HG03280 (cell line): ENCODE results near the gene ATP5F1C.
A peak's percentile ranks its signal among the peaks of the same experiment; 100 is the strongest.
"Not testable (repeated sequence)": the region's sequence is repeated elsewhere in the genome, so short reads cannot be mapped to it uniquely, and the experiment has no call there.

Experiments used
- ATAC-seq: cut with Tn5 transposase; IDR thresholded peaks from one replicate; pipeline ENCODE4 v1.9.1; 2021; ENCODE audit warnings: mild to moderate bottlenecking, moderate library complexity; ENCODE audit not compliant: unreplicated experiment

The ATP5F1C gene

GRCh38 chr10:7787857-7788638, at the start of gene ATP5F1C, which contains the start of gene KIN:
Gene ATP5F1C, plus strand, starts transcription at chr10:7788177. Its CDS starts 31 bp downstream, at chr10:7788208.
Gene KIN, minus strand, starts transcription at chr10:7787993. Its CDS starts 60 bp downstream, at chr10:7787933.
- ATAC-seq = peak; percentile 97

- ATAC-seq = no peak
Measured at GRCh38 chr10:7738536-7739407, 49.2 kb upstream of the ATP5F1C start.

GRCh38 chr10:7744307-7744706, 43.7 kb upstream of the ATP5F1C start:
- ATAC-seq = no peak

- ATAC-seq = not testable (repeated sequence)
Measured at GRCh38 chr10:7748637-7749036, 39.3 kb upstream of the ATP5F1C start.

GRCh38 chr10:7750222-7750621, 37.8 kb upstream of the ATP5F1C start:
- no peak for ATAC-seq

- no peak for ATAC-seq
Measured at GRCh38 chr10:7752251-7752650, 35.7 kb upstream of the ATP5F1C start.

- ATAC-seq = no peak
Measured at GRCh38 chr10:7755103-7755502, 32.9 kb upstream of the ATP5F1C start.

DNA sequence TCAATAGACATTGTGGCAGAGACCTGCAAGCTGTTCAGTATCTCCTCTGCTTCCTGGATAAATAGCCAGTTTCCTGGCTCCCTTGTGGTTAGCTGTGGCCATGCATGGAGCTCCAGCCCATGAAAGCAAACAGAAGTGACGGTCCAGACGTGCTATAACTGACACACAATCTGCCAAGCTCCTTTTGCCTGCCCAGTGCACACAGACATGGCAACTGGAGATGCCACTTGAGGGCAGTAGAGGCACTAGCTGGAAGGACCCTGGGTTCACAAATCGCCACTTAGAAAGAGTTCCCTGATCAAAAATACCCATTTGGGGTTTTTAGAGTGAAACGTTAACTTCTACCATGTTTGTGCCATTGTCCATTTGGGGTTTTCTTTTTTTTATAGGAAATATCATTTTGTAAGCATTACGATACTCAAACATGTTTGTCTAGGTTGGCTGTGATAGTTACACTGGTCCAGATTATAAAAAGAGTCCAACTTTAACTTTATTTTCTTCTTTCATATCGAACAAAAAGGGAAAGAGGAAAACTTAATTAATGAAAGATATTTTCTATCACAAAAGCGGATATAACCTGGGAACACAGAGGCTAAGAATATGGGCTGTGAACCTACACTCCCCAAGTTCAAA, 31.5 kb upstream of the ATP5F1C start:
- no peak for ATAC-seq

DNA sequence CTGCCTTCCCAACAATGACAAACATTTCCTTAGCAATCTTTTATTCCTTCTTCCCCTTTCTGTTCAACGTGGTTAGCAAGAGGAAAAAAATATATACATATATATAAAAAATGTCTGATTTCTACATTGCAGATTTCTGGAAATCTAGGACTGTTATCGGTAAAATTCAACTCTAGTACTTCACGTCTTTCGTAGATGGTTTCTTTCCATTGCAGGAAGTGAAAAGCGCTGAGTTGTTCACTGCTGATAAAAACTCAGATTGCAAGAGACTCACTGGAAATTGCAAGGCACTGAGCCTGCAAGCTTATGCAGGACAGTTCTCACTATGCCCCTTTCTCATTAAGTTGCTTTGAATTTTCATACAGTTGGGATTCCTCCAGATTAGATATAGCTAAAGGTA, 24.0 kb upstream of the ATP5F1C start:
- ATAC-seq = no peak

DNA sequence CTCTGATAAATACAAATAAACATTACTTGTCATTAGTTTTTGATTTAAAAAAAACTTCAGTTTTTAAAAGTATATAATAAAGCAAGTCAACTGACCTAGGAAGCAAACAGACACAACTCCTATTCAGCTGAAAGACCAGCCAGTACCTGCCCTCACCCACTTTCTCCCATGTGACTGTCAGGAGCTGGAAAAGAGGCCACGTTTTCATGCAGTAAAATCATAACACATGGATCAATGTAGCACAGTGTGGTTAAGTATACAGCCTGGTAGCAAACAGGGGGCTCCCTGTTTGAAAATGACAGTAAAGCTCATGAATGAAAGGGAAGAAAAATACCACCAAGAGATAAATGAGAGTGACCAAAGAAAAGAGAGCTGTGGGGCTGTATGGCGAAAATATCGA, 21.7 kb upstream of the ATP5F1C start:
- ATAC-seq = no peak

DNA sequence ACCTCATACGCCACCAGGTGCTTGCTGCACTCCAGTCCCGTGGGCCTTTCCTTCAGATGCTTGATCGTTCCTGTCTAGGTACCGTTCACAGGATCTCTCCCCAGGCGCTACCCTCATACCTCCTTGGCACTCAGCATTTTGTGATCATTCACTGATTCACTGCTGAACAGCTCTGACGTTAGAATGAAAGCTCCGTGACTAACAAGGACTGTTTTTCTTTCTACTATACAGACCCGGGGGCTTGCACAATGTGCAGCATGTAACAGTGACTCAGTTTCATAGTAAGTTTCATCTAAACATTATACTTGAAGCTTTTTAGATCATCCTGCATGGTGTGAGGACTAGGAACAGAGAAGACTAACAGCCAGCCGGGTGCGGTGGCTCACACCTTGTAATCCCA, 20.8 kb upstream of the ATP5F1C start:
- no peak for ATAC-seq

DNA sequence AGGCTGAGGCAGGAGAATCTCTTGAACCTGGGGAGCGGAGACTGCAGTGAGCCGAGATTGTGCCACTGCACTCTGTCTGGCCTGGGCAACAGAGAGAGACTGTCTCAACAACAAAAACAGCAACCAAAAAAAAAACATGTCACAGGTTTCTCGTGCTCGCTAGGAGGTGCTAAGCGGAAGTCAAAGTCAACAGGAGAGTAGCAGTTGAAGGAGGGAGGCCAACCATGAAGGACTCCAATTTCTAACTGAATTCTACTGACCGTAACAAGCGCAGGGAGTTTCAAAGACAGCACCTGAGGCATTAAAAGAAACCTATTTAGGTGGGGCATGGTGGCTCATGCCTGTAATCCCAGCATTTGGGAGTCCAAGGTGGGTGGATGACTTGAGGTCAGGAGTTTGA, 19.6 kb upstream of the ATP5F1C start:
- ATAC-seq = no peak

- ATAC-seq = no peak
Measured at GRCh38 chr10:7773845-7774801, 13.9 kb upstream of the ATP5F1C start.

GRCh38 chr10:7776777-7777176, 11.2 kb upstream of the ATP5F1C start:
- ATAC-seq = no peak

- not testable (repeated sequence) for ATAC-seq
Measured at GRCh38 chr10:7782194-7782593, 5.8 kb upstream of the ATP5F1C start.

- no peak for ATAC-seq
Measured at GRCh38 chr10:7786430-7786829, 1.5 kb upstream of the ATP5F1C start.

DNA sequence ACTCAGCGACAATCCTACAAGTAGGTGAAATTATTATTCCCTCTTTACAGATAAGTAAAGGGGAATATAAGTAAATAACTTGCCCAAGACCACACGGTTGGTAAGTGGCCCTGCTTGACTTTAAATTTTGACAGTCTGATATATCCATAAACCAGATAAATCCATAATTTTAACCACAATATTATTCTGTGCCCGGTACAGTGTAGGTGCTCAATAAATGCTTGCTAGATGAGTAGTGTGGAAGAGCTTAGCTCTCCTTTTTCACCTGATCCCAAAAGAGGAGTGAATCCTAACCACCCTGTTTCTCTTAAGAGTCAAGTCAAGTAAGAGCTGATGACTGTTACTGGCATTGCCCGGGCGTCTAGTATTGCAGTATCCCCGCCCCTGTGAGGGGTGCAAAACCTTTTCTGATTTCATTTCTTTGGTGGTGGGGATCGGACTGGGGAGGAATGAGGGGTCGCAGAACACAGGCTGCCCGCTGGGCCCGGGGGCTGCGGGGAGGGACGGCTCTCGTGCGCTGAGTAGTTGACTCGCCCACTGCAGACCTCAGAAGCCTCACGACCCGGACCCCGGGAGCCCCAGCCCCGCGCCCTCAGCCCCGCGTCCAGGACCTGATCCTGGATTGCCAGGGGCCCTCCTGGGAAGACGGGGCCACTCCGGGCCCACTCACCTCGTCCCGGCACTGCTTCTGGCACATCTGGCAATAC, 674 bp upstream of the ATP5F1C start:
- ATAC-seq = no peak

DNA sequence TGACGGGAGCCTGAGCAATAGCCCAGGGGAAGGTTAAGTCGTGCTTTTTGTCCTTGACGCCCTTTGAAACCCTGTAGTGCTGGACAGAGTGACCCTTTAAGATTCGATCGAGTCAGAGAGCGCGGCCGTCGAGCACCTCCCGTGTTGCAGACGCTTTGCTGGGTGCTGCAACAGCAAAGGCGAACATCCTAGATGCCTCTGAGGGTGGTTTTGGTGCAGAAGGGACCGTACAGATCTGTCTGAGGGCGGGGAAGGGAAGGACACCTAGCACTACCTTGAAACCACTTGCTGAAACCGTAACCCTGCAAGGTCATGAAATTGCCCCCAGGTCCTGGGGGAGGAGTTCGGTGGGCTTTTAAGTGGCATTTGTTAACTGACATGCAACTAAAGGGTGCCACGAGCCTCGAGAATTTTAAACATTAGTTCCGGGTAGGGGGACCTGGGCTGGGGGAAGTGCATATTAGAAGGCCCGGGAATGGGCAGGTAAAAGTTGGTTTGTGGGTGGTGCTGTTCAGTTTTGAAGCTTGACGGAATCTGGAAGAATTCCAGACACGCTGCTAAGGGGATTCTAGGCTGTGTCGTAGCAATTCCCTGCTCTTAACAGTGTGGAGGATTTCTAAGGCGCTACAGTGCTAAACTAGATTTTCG, 786 bp downstream of the ATP5F1C start:
- peak; percentile 23 for ATAC-seq

GRCh38 chr10:7789390-7789789, 1.4 kb downstream of the ATP5F1C start:
- ATAC-seq = no peak
